ENCODE data around the gene EMX2.

DNA sequence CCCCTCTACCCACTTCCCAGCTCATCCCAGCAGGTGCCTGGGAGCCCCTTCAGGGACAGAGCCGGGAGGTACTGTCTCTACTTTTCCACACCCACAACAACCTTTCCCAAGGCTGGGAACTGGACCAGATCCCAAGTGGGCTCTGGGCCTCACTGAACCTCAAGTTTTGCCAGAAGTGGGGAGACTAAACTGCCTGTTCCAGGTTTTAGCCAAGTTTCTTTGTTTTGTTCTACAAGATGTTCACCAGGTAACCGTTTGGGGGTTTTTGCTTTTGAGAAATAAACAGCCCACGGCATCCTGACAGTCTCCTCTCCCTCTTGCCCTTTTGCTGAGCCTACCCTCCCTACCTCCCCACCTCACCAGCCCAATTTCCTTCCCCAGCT, 10.6 kb upstream of the EMX2 start:
- TF ChIP-seq, protein P1, sequence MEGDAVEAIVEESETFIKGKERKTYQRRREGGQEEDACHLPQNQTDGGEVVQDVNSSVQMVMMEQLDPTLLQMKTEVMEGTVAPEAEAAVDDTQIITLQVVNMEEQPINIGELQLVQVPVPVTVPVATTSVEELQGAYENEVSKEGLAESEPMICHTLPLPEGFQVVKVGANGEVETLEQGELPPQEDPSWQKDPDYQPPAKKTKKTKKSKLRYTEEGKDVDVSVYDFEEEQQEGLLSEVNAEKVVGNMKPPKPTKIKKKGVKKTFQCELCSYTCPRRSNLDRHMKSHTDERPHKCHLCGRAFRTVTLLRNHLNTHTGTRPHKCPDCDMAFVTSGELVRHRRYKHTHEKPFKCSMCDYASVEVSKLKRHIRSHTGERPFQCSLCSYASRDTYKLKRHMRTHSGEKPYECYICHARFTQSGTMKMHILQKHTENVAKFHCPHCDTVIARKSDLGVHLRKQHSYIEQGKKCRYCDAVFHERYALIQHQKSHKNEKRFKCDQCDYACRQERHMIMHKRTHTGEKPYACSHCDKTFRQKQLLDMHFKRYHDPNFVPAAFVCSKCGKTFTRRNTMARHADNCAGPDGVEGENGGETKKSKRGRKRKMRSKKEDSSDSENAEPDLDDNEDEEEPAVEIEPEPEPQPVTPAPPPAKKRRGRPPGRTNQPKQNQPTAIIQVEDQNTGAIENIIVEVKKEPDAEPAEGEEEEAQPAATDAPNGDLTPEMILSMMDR (IDR thresholded peaks at IDR 0.05): no peak
- TF ChIP-seq POLR2A (IDR thresholded peaks at IDR 0.05): no peak

Data from Peyer's patch (tissue), 4 donors.